Fibroblast of skin of right quadriceps (primary cell): ENCODE measurements around the gene EIF4G2.

Source experiments
- DNase-seq: peaks from one replicate; pipeline ENCODE4 v3.0.0-alpha.2; 2013

Gene EIF4G2

DNA sequence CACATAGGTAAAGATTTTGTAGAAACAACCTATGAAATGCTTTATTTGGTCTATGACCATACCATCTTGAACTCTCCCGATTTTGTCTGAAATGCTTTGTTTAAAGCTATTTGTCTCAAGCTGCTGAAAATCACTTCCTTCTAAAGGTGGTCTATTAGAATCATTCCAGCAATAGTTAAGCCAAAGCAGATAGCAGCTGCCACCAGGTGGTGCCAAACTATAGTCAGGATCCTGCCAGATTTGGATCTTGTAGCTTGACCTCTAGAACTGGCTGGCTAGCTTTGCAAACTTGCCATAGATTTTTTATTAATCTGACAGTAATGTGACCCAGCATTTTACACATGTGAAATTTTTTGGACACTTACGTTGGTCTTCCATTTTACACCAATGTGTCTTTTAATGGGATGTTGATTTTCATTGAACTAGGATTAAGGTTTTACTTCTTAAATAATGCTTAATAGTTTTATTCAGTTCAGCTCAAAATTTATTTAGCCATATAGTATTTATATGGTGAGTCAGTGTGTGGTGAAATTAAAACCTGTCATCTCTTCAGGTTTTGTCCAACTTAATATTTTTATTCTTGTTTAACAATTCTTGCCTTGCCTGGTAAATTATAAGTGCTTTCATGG is 38.0 kb downstream of the EIF4G2 start:
- DNase-seq = peak; percentile 36

DNA sequence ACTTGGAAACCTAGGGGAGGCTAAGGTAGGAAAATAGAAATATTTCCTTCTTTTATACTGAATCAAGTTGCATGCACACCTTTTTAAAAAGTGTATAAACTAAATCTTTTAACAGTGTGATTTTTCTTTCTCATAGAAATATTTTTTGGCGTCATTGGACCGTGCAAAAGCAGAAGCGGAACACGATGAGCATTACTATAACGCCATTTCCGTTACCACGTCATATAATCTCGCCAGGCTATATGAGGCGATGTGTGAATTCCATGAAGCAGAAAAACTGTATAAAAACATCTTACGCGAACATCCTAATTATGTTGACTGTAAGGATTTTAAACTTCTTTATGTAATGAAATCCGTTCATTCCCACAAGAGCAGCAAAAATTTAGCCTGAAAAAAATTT is 44.3 kb downstream of the EIF4G2 start:
- no peak for DNase-seq

DNA sequence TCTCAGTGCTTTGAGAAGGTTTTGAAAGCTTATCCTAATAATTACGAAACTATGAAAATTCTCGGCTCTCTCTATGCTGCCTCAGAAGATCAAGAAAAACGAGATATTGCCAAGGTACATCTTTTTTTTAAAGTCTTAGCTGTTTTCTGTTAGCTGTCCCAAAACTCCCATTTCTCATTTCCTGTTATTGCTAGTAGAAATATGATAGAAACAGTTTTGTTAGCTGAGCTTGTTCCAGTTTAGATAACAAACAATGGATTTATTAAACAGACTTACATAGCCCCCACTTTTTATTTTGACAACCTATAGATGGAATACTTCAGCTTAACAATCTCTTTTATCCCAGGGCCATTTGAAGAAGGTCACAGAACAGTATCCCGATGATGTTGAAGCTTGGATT is 45.0 kb downstream of the EIF4G2 start:
- DNase-seq = no peak

DNA sequence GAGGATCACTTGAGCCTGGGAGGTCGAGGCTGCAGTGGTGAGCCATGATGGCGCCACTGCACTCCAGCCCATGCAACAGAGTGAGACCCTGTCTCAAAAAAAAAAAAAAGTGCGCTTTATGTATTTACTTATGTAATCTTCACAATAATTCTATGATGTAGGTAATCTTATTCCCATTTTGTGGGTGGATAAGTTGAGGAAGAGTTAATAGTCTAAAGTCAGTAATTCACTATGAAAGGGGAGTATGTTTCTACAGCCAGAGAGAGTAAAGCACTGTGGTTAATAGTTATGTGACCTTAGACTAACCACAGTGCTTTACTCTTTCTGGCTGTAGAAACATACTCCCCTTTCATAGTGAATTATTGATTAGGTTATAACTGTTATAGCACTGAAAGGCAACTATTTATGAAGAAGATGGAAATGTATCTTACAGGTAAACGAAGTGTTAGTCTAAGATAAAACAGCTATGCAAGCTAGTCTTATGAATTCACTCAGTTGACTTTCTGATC is 45.8 kb downstream of the EIF4G2 start:
- DNase-seq = no peak

DNA sequence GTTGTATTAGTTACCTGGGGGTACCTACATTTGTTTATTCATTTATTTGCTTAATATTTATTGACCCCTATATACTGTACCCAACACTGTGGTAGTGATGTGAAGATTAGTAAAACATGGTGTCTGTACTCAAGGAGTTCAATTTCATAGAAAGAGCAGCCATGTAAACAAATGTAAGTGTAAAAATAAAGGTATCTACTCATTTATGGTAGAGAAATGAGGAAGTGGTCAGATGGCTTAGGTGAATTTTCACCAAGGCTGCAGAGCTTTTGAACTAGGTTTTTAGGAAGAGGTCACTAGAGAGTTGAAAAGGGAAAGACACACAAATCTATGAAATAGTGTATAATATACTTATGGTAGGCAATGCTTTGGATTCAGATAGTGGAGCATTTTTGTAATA is 46.5 kb downstream of the EIF4G2 start:
- no peak for DNase-seq

DNA sequence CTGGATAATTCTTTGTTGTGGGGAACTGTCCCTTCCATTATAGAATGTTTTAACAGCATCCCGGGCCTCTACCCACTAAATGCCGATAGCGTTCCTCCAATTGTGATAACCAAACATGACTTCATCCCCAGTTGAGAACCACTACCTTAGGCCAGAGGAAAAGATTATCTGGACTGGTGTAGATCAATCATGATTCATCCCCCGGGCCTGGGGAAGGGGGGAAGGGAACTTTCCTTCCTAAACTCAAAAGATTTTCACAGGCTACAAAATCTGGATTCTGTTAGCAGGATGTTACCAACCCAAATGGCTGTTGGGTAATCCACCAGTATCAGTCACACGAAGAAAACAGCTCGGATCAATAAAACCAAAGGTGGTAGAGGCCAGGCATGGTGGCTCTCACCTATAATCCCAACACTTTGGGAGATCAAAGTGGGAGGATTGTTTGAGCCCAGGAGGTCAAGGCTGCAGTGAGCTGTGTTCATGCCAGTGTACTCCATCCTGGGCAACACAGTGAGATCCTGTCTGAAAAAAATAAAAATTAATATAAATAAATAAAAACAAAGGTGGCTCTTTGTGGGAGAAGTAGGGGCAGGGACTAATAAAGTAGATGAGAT is 47.5 kb downstream of the EIF4G2 start:
- DNase-seq = no peak

DNA sequence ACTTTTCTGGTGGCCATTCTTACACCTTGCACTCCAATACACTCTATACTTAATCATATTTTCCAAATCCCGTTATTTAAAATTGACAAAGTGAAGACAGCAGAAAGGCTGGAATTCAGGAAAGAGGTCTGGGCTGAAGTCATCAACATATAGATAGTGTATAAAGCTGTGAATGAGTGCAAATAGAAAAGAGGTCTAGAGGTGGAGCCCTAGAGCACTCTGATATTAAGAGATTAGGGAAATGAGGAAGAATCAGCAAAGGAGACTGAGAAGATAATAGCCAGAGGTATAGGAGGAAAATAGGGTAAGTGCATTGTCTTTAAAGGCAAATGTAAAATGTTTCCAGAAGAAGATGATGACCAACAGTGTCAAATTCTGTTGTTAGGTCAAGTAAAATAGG is 49.8 kb downstream of the EIF4G2 start:
- DNase-seq = no peak

DNA sequence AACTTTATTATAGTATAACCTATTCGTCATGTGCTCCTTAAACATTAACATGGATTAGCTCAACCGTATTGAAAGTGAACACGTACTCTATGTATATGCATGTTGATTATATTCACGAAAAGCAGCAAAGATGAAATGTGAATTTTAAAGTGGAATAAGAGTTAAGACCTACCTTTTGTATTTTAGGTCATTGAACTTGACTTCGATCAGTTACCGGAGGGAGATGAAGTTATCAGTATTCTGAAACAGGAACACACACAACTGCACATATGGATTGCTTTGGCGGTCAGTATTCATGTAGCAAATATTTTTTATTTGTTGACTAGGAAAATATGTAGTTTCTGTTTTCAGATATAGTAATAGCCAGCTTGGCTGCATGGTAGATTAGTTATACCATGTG is 56.2 kb downstream of the EIF4G2 start:
- DNase-seq = no peak

DNA sequence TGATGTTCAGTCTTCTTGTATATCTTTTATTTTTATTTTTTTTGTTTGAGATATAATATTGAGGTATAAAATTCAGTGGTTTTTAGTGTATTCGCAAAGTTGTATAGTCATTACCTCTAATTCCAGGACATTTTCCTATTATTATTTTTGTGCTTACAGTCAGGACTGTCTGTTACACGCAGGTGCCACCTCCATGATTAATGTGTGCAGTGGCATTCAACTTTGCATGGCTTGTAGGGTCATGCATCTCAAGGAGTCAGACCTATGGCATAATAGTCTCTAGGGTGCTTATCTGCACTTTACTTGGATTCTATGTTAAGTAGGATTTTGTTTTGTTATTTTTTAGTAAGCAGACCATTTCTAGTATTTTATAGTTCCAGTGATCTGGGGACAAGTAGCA is 56.7 kb downstream of the EIF4G2 start:
- no peak for DNase-seq

DNA sequence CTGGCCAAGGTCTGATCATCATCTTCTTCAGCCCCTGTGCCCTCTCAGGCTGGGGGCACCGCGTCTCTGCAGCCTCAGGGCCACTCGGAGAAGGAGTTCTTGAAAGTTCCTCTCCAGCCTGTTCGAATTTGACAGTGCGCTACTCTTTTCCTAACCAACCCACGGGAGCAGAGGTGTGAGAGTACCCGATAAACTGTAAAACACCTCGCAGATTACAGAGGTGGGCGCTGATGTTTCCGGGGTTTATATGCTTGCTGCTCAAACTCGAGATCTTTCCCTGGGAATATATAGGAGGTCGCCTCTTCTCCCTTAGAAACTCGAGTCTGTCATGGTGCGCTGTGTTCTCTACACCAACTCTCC is 57.2 kb downstream of the EIF4G2 start:
- DNase-seq = no peak

DNA sequence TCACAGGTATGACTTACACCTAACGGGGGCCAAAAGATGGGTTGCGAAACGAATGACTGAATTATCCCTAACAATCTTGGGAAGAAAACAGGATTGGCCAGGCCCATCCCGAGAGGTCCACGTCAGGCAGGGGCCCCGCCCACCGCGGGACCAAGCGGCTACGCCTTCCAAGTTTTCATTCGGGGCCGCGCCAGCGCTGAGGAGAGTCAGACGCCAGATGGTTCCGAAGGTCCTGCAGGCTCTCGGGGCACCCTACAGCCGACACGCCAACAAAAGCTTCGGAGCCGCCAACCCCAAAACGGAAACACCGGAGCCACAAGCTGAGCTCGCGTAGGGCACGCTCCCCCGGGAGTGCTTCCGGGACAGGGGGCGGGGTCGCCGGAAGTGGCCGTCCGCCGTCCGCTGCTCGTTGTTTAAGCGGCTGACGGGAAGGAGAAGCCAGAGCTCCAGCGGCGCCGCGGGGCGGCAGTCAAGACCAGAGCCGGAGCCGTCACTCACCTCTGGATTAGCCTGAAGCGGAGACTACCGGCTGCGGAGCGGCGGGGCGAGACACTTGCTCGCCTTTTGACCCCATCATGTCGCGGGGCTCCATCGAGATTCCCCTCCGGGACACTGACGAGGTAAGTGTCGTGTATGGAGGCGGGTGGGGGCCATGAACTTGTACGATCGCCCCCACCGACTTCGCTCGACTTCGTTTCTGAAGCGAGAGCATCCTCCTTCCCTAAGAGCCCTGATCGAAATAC is 57.7 kb downstream of the EIF4G2 start, which contains the start of gene CTR9:
TSS of gene CTR9 (plus strand) at position 409 of the 743 bp plus-strand sequence. CDS start at position 576, 167 bp downstream.
- DNase-seq = peak; percentile 92

DNA sequence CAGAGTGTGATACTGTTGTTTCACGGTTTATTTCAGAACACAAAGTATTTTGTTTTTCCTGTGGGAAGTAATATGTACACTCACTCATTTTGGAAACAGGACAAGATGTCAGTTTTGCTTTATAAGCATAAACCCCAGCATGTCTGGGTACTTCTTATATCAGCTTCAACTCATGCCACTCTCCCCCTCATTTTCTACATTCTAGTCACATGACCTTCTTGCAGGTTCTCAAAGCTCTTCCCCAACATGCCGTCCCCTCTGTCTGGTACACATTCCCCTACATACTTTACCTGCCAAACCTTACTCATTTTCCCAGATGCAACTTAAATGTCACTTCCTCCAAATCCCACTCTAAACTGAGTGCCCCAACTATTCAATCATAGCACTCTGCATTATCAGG is 59.2 kb downstream of the EIF4G2 start:
- DNase-seq = no peak

DNA sequence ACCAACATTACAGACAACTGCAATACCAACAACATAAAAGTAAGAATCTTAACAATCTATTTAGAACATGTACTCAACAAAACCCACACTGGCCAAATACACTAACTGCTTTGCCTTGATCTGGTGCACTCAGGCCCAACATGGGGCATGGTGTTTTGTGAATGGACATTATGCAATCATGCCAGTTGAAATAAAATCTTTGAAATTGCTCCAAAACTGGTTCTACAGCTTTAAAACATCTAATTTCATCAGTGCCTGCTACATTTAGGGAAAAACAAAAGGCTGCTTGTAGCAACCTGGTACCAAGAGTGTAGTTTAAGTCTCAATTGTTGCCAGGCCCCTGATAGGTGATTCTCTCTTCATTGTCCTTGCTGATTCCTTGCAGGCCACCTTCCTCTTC is 61.0 kb downstream of the EIF4G2 start:
- DNase-seq = no peak
